ENCODE results near the gene GAS2.

Gene GAS2

DNA sequence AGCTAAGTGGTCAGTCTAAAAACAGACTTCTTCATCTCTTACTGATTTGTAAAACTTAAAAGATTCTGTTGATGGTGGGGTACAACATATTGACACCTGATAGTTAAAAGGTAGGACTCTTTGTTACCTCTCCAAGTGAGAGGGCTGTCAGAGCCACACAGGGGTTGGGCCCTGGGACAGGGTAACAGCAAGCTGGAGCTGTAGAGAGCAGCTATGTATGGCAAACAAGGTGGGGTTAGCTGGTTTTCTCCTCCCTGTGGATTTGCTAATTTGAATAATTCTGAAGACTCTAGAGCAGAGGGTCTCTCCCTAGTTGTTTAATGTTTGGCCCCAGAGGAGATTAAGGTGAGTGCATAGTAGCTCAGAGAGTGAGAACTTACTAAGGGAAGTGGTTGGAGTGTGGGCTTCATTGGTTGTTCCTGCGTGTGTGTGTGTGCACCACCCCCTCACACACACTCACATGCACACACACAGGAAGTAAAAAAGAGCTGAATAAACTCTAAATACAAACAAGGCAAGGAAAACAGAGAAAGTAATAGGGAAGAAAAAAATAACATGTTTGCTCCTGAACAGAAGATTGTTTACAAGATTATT, 9.2 kb upstream of the GAS2 start:
- Histone ChIP-seq H3K9me3 (ENCODE audit: insufficient read depth, low read length) (no peaks in the 10 kb centered on the region), H3K36me3 (ENCODE audit: insufficient read depth, insufficient read length, low read length) (no peaks in the 10 kb centered on the region), H3K27me3 (ENCODE audit: insufficient read depth, insufficient read length) (no peaks in the 10 kb centered on the region), H3K4me3 (ENCODE audit: insufficient read length, low read depth) (no peak overlapping the region), H3K9ac (ENCODE audit: insufficient read length, low read depth) (no peak overlapping the region), H3K4me1 (ENCODE audit: insufficient read depth, insufficient read length) (no peaks in the 10 kb centered on the region)
- DNase-seq (ENCODE audit: low read depth, low spot score) = no peak
- TF ChIP-seq SUZ12 (IDR thresholded peaks at IDR 0.05; ENCODE audit: extremely low read depth, insufficient read depth, insufficient read length) (no peak), YY1 (IDR thresholded peaks at IDR 0.05; ENCODE audit: insufficient read depth, insufficient read length) (no peak), ZNF274 (IDR thresholded peaks at IDR 0.05; ENCODE audit: low read depth, low read length) (no peak)

- no peak overlapping the region for H3K9ac ChIP-seq (ENCODE audit: insufficient read length, low read depth)
- TF ChIP-seq SUZ12 (IDR thresholded peaks at IDR 0.05; ENCODE audit: extremely low read depth, insufficient read depth, insufficient read length) (no peak), ZNF274 (IDR thresholded peaks at IDR 0.05; ENCODE audit: low read depth, low read length) (no peak), YY1 (IDR thresholded peaks at IDR 0.05; ENCODE audit: insufficient read depth, insufficient read length) (no peak)
- no peak for DNase-seq (ENCODE audit: low read depth, low spot score)
- H3K27me3 ChIP-seq (ENCODE audit: insufficient read depth, insufficient read length) = no peaks in the 10 kb centered on the region
- no peaks in the 10 kb centered on the region for H3K9me3 ChIP-seq (ENCODE audit: insufficient read depth, low read length)
- H3K36me3 ChIP-seq (ENCODE audit: insufficient read depth, insufficient read length, low read length) = no peaks in the 10 kb centered on the region
- no peak overlapping the region for H3K4me3 ChIP-seq (ENCODE audit: insufficient read length, low read depth)
- H3K4me1 ChIP-seq (ENCODE audit: insufficient read depth, insufficient read length) = no peaks in the 10 kb centered on the region
Measured at GRCh38 chr11:22659783-22660182, 6.6 kb upstream of the GAS2 start.

GRCh38 chr11:22666688-22667439, 453 bp downstream of the GAS2 start:
- no peaks in the 10 kb centered on the region for H3K36me3 ChIP-seq (ENCODE audit: insufficient read depth, insufficient read length, low read length)
- no peaks in the 10 kb centered on the region for H3K4me1 ChIP-seq (ENCODE audit: insufficient read depth, insufficient read length)
- TF ChIP-seq ZNF274 (IDR thresholded peaks at IDR 0.05; ENCODE audit: low read depth, low read length) = no peak
- TF ChIP-seq SUZ12 (IDR thresholded peaks at IDR 0.05; ENCODE audit: extremely low read depth, insufficient read depth, insufficient read length) = no peak
- TF ChIP-seq YY1 (IDR thresholded peaks at IDR 0.05; ENCODE audit: insufficient read depth, insufficient read length) = no peak
- H3K27me3 ChIP-seq (ENCODE audit: insufficient read depth, insufficient read length) = no peaks in the 10 kb centered on the region
- peak overlapping the region; percentile 22 for H3K4me3 ChIP-seq (ENCODE audit: insufficient read length, low read depth)
- no peaks in the 10 kb centered on the region for H3K9me3 ChIP-seq (ENCODE audit: insufficient read depth, low read length)
- H3K9ac ChIP-seq (ENCODE audit: insufficient read length, low read depth) = peak overlapping the region; percentile 26
- DNase-seq (ENCODE audit: low read depth, low spot score) = no peak

DNA sequence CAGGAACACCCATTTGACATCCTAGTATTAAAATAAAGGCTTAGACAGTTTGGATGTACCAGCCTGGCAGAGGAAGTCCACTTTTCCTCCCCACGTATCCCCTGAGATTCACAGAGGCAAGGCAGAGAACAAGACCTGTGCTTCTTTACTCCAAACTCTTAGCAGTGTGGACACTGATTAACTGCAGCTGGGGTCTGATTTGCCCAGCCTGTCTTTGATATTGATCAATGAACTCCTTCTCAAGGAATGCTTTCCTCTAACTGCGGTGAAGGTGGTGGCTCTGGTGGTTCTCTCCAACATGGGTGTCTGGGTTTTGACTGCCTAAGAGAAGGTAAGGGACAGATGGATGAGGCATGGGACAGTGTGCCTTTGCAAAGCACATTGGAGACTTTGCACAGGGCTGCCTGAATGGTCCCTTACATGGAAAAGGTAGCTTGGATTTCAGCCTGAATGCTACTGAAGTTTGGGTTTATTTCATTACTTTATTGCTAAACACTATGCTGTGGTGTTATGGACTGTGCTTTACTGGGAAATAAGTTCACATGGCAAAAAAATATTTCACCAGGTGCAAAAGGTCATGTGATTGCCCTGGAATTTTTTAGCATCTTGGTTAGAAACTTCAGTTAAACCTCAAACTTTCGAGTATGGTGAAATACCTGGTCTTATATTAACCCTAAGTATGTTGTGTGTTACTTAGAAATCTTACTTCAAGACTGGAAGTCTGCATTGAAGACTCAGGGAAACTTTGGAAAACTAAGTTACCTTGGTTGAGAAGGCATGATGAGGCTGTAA, 1.8 kb downstream of the GAS2 start:
- Histone ChIP-seq H3K27me3 (ENCODE audit: insufficient read depth, insufficient read length) (no peaks in the 10 kb centered on the region), H3K9me3 (ENCODE audit: insufficient read depth, low read length) (no peaks in the 10 kb centered on the region), H3K36me3 (ENCODE audit: insufficient read depth, insufficient read length, low read length) (no peaks in the 10 kb centered on the region), H3K4me3 (ENCODE audit: insufficient read length, low read depth) (no peak overlapping the region), H3K9ac (ENCODE audit: insufficient read length, low read depth) (no peak overlapping the region), H3K4me1 (ENCODE audit: insufficient read depth, insufficient read length) (no peaks in the 10 kb centered on the region)
- no peak for TF ChIP-seq YY1 (IDR thresholded peaks at IDR 0.05; ENCODE audit: insufficient read depth, insufficient read length)
- no peak for DNase-seq (ENCODE audit: low read depth, low spot score)

DNA sequence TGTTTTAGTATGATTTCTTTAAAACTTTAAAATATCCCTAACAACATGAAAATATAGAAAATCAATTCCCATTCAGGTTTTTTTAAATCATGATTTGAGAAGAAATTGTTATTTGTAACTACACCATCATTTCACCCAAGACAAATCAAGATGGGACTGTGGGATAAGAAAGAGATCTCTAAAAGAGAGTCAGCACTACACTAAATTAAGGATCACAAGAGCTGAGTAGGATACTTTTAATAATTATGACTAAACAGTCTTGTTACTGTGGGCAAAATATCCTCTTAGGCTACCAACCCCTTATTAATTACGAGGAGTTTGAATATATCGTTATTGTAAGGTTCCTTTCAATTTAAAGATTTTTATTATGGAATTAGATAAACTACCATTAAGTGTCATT, 3.0 kb downstream of the GAS2 start:
- Histone ChIP-seq H3K4me3 (ENCODE audit: insufficient read length, low read depth) (no peak overlapping the region), H3K4me1 (ENCODE audit: insufficient read depth, insufficient read length) (no peaks in the 10 kb centered on the region), H3K9me3 (ENCODE audit: insufficient read depth, low read length) (no peaks in the 10 kb centered on the region), H3K9ac (ENCODE audit: insufficient read length, low read depth) (no peak overlapping the region), H3K27me3 (ENCODE audit: insufficient read depth, insufficient read length) (no peaks in the 10 kb centered on the region), H3K36me3 (ENCODE audit: insufficient read depth, insufficient read length, low read length) (no peaks in the 10 kb centered on the region)
- DNase-seq (ENCODE audit: low read depth, low spot score) = no peak
- TF ChIP-seq YY1 (IDR thresholded peaks at IDR 0.05; ENCODE audit: insufficient read depth, insufficient read length) (no peak), ZNF274 (IDR thresholded peaks at IDR 0.05; ENCODE audit: low read depth, low read length) (no peak), SUZ12 (IDR thresholded peaks at IDR 0.05; ENCODE audit: extremely low read depth, insufficient read depth, insufficient read length) (no peak)

DNA sequence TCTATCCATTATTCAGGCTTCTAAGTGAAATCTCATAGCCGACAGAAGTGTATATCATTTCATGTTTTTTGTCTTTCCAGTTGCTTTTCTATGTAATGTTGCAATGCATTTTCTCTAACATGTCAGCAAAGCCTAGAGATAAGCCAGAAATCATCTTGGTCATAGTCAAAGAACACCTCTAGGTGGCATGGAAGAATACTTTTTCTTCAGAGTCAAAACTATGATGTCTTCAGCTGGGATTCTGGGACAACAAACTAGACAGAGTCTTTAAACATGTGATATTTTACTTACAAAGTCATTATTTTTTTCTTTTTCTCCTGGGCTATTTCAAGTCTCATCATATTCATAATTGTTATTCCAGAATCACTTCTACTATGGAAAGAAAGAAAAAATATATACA, 4.4 kb downstream of the GAS2 start:
- Histone ChIP-seq H3K4me1 (ENCODE audit: insufficient read depth, insufficient read length) (no peaks in the 10 kb centered on the region), H3K9me3 (ENCODE audit: insufficient read depth, low read length) (no peaks in the 10 kb centered on the region), H3K36me3 (ENCODE audit: insufficient read depth, insufficient read length, low read length) (no peaks in the 10 kb centered on the region), H3K27me3 (ENCODE audit: insufficient read depth, insufficient read length) (no peaks in the 10 kb centered on the region), H3K9ac (ENCODE audit: insufficient read length, low read depth) (no peak overlapping the region), H3K4me3 (ENCODE audit: insufficient read length, low read depth) (no peak overlapping the region)
- no peak for DNase-seq (ENCODE audit: low read depth, low spot score)
- no peak for TF ChIP-seq SUZ12 (IDR thresholded peaks at IDR 0.05; ENCODE audit: extremely low read depth, insufficient read depth, insufficient read length)
- no peak for TF ChIP-seq ZNF274 (IDR thresholded peaks at IDR 0.05; ENCODE audit: low read depth, low read length)
- no peak for TF ChIP-seq YY1 (IDR thresholded peaks at IDR 0.05; ENCODE audit: insufficient read depth, insufficient read length)

GRCh38 chr11:22671751-22672150, 5.3 kb downstream of the GAS2 start:
- Histone ChIP-seq H3K27me3 (ENCODE audit: insufficient read depth, insufficient read length) (no peaks in the 10 kb centered on the region), H3K4me1 (ENCODE audit: insufficient read depth, insufficient read length) (no peaks in the 10 kb centered on the region), H3K4me3 (ENCODE audit: insufficient read length, low read depth) (no peak overlapping the region), H3K9ac (ENCODE audit: insufficient read length, low read depth) (no peak overlapping the region), H3K36me3 (ENCODE audit: insufficient read depth, insufficient read length, low read length) (no peaks in the 10 kb centered on the region), H3K9me3 (ENCODE audit: insufficient read depth, low read length) (no peaks in the 10 kb centered on the region)
- no peak for DNase-seq (ENCODE audit: low read depth, low spot score)
- no peak for TF ChIP-seq SUZ12 (IDR thresholded peaks at IDR 0.05; ENCODE audit: extremely low read depth, insufficient read depth, insufficient read length)
- TF ChIP-seq ZNF274 (IDR thresholded peaks at IDR 0.05; ENCODE audit: low read depth, low read length) = no peak
- TF ChIP-seq YY1 (IDR thresholded peaks at IDR 0.05; ENCODE audit: insufficient read depth, insufficient read length) = no peak
